Left ventricle myocardium inferior (tissue), 1 donor: ENCODE data around the gene CATSPERB. TPM values are rescaled to one million over a fixed set of nuclear protein-coding genes. Genes with fewer than 3 reads are reported as not detected.
"Not testable (repeated sequence)": the region's sequence is repeated elsewhere in the genome, so short reads cannot be mapped to it uniquely, and the experiment has no call there.

Experiments
- DNase-seq: peaks from one replicate; pipeline ENCODE4 v3.0.0-alpha.2; 2020
- H3K27ac ChIP-seq: fragments of 200-600 bp; replicated peaks from 2 replicates; pipeline ENCODE4 v1.8.0; 2021
- H3K27me3 ChIP-seq: fragments of 200-600 bp; 2 replicates; pipeline ENCODE4 v1.8.0; 2021; ENCODE audit warnings: low read depth
- H3K36me3 ChIP-seq: fragments of 200-600 bp; 2 replicates; pipeline ENCODE4 v1.8.0; 2021
- H3K4me1 ChIP-seq: fragments of 200-600 bp; 2 replicates; pipeline ENCODE4 v1.8.0; 2021
- H3K4me3 ChIP-seq: fragments of 200-600 bp; 2 replicates; pipeline ENCODE4 v1.8.0; 2021; ENCODE audit warnings: mild to moderate bottlenecking, moderate library complexity
- H3K9me3 ChIP-seq: fragments of 200-600 bp; replicated peaks from 2 replicates; pipeline ENCODE4 v1.8.0; 2021
- CTCF ChIP-seq: fragments of 200-600 bp; IDR thresholded peaks from 2 replicates; pipeline ENCODE4 v1.8.0; 2021; ENCODE audit warnings: antibody characterized with exemption, mild to moderate bottlenecking, borderline replicate concordance
- intact Hi-C: fragments of 100-400 bp; cut with micrococcal nuclease; formaldehyde crosslinking; loops from one replicate; pipeline ENCODE4 v1.11.0; 2022
- total RNA-seq: library from RNA; stranded (reverse); fragmentation: NEBNext Ultra II Directional; extraction: Animal tissue kit (Norgen Biotek cat#: 25700); gene quantifications from one replicate; pipeline ENCODE4 v1.2.1, GENCODE V29; 2021
- donor health status: DM: no; HTN: yes; CAD: no; lungs with severe emphysema.

CATSPERB gene
- total RNA-seq, 1 donor from 2014 or later = 0.99 TPM

- intact Hi-C loops = no loop called here
- Histone ChIP-seq H3K27ac (no peak overlapping the region), H3K27me3 (peaks cover 8% of the 10 kb centered on the region), H3K4me3 (no peak overlapping the region), H3K9me3 (no peaks in the 10 kb centered on the region), H3K4me1 (no peaks in the 10 kb centered on the region), H3K36me3 (no peaks in the 10 kb centered on the region)
- no peak for TF ChIP-seq CTCF
- no peak for DNase-seq
Measured at GRCh38 chr14:91611528-91611927, 120.4 kb downstream of the CATSPERB start.

- no peaks in the 10 kb centered on the region for H3K36me3 ChIP-seq
- no peaks in the 10 kb centered on the region for H3K9me3 ChIP-seq
- intact Hi-C loops = no loop called here
- H3K4me1 ChIP-seq = no peaks in the 10 kb centered on the region
- H3K27ac ChIP-seq = no peak overlapping the region
- no peak for TF ChIP-seq CTCF
- H3K4me3 ChIP-seq = no peak overlapping the region
- no peak for DNase-seq
- peaks cover 20% of the 10 kb centered on the region for H3K27me3 ChIP-seq
Measured at GRCh38 chr14:91609161-91609560, 122.7 kb downstream of the CATSPERB start.

- DNase-seq = no peak
- no peak overlapping the region for H3K4me3 ChIP-seq
- H3K27ac ChIP-seq = no peak overlapping the region
- H3K9me3 ChIP-seq = no peaks in the 10 kb centered on the region
- intact Hi-C loops = no loop called here
- peaks cover 20% of the 10 kb centered on the region for H3K27me3 ChIP-seq
- no peaks in the 10 kb centered on the region for H3K36me3 ChIP-seq
- H3K4me1 ChIP-seq = no peaks in the 10 kb centered on the region
- no peak for TF ChIP-seq CTCF
Measured at GRCh38 chr14:91607322-91608047, 124.4 kb downstream of the CATSPERB start.

- Histone ChIP-seq H3K9me3 (no peaks in the 10 kb centered on the region), H3K36me3 (no peaks in the 10 kb centered on the region), H3K27ac (no peak overlapping the region), H3K4me1 (no peaks in the 10 kb centered on the region), H3K4me3 (no peak overlapping the region), H3K27me3 (peaks cover 20% of the 10 kb centered on the region)
- DNase-seq = no peak
- TF ChIP-seq CTCF = no peak
- intact Hi-C loops = no loop called here
Measured at GRCh38 chr14:91606851-91607250, 125.0 kb downstream of the CATSPERB start.

GRCh38 chr14:91604611-91605010 is 127.3 kb downstream of the CATSPERB start:
- peaks cover 20% of the 10 kb centered on the region for H3K27me3 ChIP-seq
- intact Hi-C loops, DNase-seq, H3K9me3 ChIP-seq, H3K4me1 ChIP-seq, H3K4me3 ChIP-seq, H3K27ac ChIP-seq, H3K36me3 ChIP-seq: not testable (repeated sequence)

GRCh38 chr14:91599994-91600393 is 131.9 kb downstream of the CATSPERB start:
- DNase-seq = no peak

More at GRCh38 chr14:91599994-91600393, 131.9 kb downstream of the CATSPERB start:
- Histone ChIP-seq H3K27me3 (no peaks in the 10 kb centered on the region), H3K27ac (no peak overlapping the region), H3K36me3 (no peaks in the 10 kb centered on the region), H3K9me3 (peaks cover 17% of the 10 kb centered on the region), H3K4me3 (no peak overlapping the region), H3K4me1 (no peaks in the 10 kb centered on the region)
- intact Hi-C loops = no loop called here
- TF ChIP-seq CTCF = no peak
